Heart right ventricle (tissue), 16 donors: ENCODE measurements around the gene SETD2. TPM values are rescaled to one million over a fixed set of nuclear protein-coding genes. Genes with fewer than 3 reads are reported as not detected.

Experiments
- ATAC-seq, 8 donors: fragments of 200-7000 bp; cut with Tn5 transposase; one replicate each; pipeline ENCODE4 v1.9.1; 2020; ENCODE audit warnings: mild to moderate bottlenecking in 8 of 8, moderate library complexity in 8 of 8, moderate number of reproducible peaks in 1 of 8
- DNase-seq, 2 donors: peaks; one replicate each; pipeline ENCODE4 v3.0.0-alpha.2; 2020
- H3K27ac ChIP-seq, 10 donors: fragments of 200-600 bp; sonication (generic) in 2 of 10; one replicate each; pipeline versions ENCODE4 v1.5.0 to v1.8.0; 2020 to 2022; ENCODE audit warnings: mild to moderate bottlenecking in 3 of 10
- H3K27me3 ChIP-seq, 7 donors: fragments of 200-600 bp; one replicate each; pipeline ENCODE4 v1.8.0; 2021 to 2022; ENCODE audit warnings: mild to moderate bottlenecking in 2 of 7
- H3K36me3 ChIP-seq, 9 donors: fragments of 200-600 bp; sonication (generic) in 1 of 9; one replicate each; pipeline versions ENCODE4 v1.5.0 to v1.8.0; 2020 to 2022; ENCODE audit warnings: mild to moderate bottlenecking in 2 of 9
- H3K4me1 ChIP-seq, 9 donors: fragments of 200-600 bp; sonication (generic) in 1 of 9; one replicate each; pipeline versions ENCODE4 v1.5.0 to v1.8.0; 2020 to 2022; ENCODE audit warnings: mild to moderate bottlenecking in 4 of 9
- H3K4me3 ChIP-seq, 10 donors: fragments of 200-600 bp; sonication (generic) in 2 of 10; one replicate each; pipeline versions ENCODE4 v1.5.0 to v1.8.0; 2020 to 2022; ENCODE audit warnings: mild to moderate bottlenecking in 7 of 10, moderate library complexity in 2 of 10
- H3K9me3 ChIP-seq, 11 donors: fragments of 200-600 bp in 10 of 11; sonication (generic) in 2 of 11; one replicate each; pipeline versions ENCODE4 v1.5.0 to v1.8.0; 2013 to 2022; ENCODE audit warnings: mild to moderate bottlenecking in 2 of 11, control low read depth in 1 of 11, moderate library complexity in 1 of 11
- CTCF ChIP-seq, 9 donors: fragments of 200-600 bp; sonication (generic) in 2 of 9; IDR thresholded peaks; one replicate each; pipeline versions ENCODE4 v1.5.0 to v1.8.0; 2021 to 2022; ENCODE audit warnings: antibody characterized with exemption in 9 of 9, mild to moderate bottlenecking in 5 of 9, moderate library complexity in 1 of 9
- WGBS, 2 donors: extraction: QIAGEN DNeasy Blood & Tissue Kit; methylation state at CpG; one replicate each; pipeline ENCODE4 v1.1.7; 2013; ENCODE audit warnings: inconsistent platforms in 1 of 2; 5-methylcytosine and 5-hydroxymethylcytosine counted together
- intact Hi-C, 10 donors: fragments of 100-400 bp; cut with DNase I; formaldehyde crosslinking; loops; one replicate each; pipeline versions ENCODE4 v1.11.1 to v1.14.2; 2022
- polyA plus RNA-seq, 2 donors: library from polyadenylated mRNA; stranded (reverse); fragments of 200-250 nt; gene quantifications; one replicate each; pipeline ENCODE4 v1.2.3, GENCODE V29; 2013
- total RNA-seq, 10 donors: library from RNA; stranded (reverse); fragmentation: NEBNext Ultra II Directional in 3 of 10; extraction: Animal tissue kit (Norgen Biotek cat#: 25700) in 3 of 10; gene quantifications; one replicate each; pipeline versions ENCODE4 v1.2.1 to v1.2.4, GENCODE V29; 2021 to 2023
- donor health status: Arrhythmogenic right ventricular cardiomyopathy.
- donor health status: ischemic (EF 13 %, LVEDD 7.1; RV severe dilation, severe dysfunction).
- donor health status: healthy with polysubstance abuse.
- donor health status: DM: no; HTN: yes; CAD: no.
- donor health status: DM: no; HTN: no; CAD: no.
- donor health status: ischemic (EF 25% LVEDD 6.9; RV normal size, moderate dysfunction).
- donor health status: ischemic (EF 25% LVEDD 5.7; RV mildly dilated, moderate dysfunction).
- donor health status: healthy.
- donor health status: DM: yes; HTN: yes; CAD: no.
- donor health status: Ischemic cardiomyopathy.
- donor health status: ischemic (EF 35%, LVEDD 5.7; RV mildly dilated, moderate dysfunction).
- donor health status: nonischemic (EF 11% LVEDD 7.7; RV severe dilation, severe dysfunction).
- donor health status: DM: yes; HTN: yes; CAD: no.
- donor health status: PGD.
- donor health status: ischemic (EF 29% LVEDD 5.4; RV normal size, mild dysfunction).
- donor health status: nonischemic (EF 23%, LVEDD 6.1; RV moderate dilation, normal function).

Gene SETD2
- total and polyA plus RNA-seq, 12 donors: 8.6 to 34.4 (median 30.0) TPM

- Histone ChIP-seq H3K27me3 (no peaks in the 10 kb centered on the region), H3K36me3 (peaks cover 0 to 96% (median under 1%) of the 10 kb centered on the region in 9 donors), H3K9me3 (no peaks in the 10 kb centered on the region), H3K4me3 (no peak overlapping the region), H3K27ac (no peak overlapping the region), H3K4me1 (peaks cover 0 to 14% (median 0%) of the 10 kb centered on the region in 9 donors)
- intact Hi-C loops: loop anchor here in 3 of 10 donors (5.0 to 10.0 kb wide), 2 partner anchors 79 to 296 kb away; partner anchors contain the start of gene TMIE (in 2 of the 3)
- ATAC-seq: no peak
- DNase-seq: peak in 1 of 2 donors; percentile 8
- whole genome bisulfite sequencing, 2 donors: 92 to 94% methylated on average over 25 of the region's 25 CpGs
- TF ChIP-seq CTCF (IDR thresholded peaks at IDR 0.05): no peak
Observed at GRCh38 chr3:47000922-47001730, 162.8 kb downstream of the SETD2 start.

- intact Hi-C loops: loop anchor here in 3 of 10 donors (5.0 to 10.0 kb wide), 2 partner anchors 78 to 296 kb away; partner anchors contain the start of gene TMIE (in 2 of the 3)
- Histone ChIP-seq H3K27ac (no peak overlapping the region), H3K4me3 (no peak overlapping the region), H3K4me1 (peaks cover 0 to 14% (median 0%) of the 10 kb centered on the region in 9 donors), H3K36me3 (peaks cover 0 to 96% (median 0%) of the 10 kb centered on the region in 9 donors), H3K9me3 (no peaks in the 10 kb centered on the region), H3K27me3 (no peaks in the 10 kb centered on the region)
- TF ChIP-seq CTCF (IDR thresholded peaks at IDR 0.05): no peak
- no peak for ATAC-seq
- no peak for DNase-seq
- WGBS, 2 donors: 96% methylated on average over 10 of the region's 10 CpGs
Observed at GRCh38 chr3:47000198-47000815, 163.6 kb downstream of the SETD2 start.

- no peak for ATAC-seq
Observed at GRCh38 chr3:46999516-47000197, 164.3 kb downstream of the SETD2 start.

More at GRCh38 chr3:46999516-47000197, 164.3 kb downstream of the SETD2 start:
- no peak for TF ChIP-seq CTCF (IDR thresholded peaks at IDR 0.05)
- Histone ChIP-seq H3K4me1 (peaks cover 0 to 14% (median 0%) of the 10 kb centered on the region in 9 donors), H3K36me3 (peaks cover 0 to 96% (median 0%) of the 10 kb centered on the region in 9 donors), H3K27me3 (no peaks in the 10 kb centered on the region), H3K9me3 (no peaks in the 10 kb centered on the region), H3K4me3 (no peak overlapping the region), H3K27ac (no peak overlapping the region)
- peak in 1 of 2 donors; percentile 9 for DNase-seq
- WGBS, 2 donors: 94 to 96% methylated on average over 14 of the region's 14 CpGs
- intact Hi-C loops: loop anchor here in 8 of 10 donors (2.0 to 10.0 kb wide), 4 partner anchors 75 to 295 kb away; partner anchors contain the start of gene TMIE (in 6 of the 8)
